Amygdala (tissue), 56 donors: ENCODE measurements around the gene NAA35.
A peak's percentile ranks its signal among the peaks of the same experiment; 100 is the strongest.
"Not testable (repeated sequence)": the region's sequence is repeated elsewhere in the genome, so short reads cannot be mapped to it uniquely, and the experiment has no call there.

ENCODE experiments used
- DNase-seq, 56 donors: peaks; one replicate each; lab custom pipeline; 2025; lab: John Stamatoyannopoulos, UW

Gene NAA35

GRCh38 chr9:86022687-86023266 lies 81.8 kb downstream of the NAA35 start:
- DNase-seq = no peak

GRCh38 chr9:86027767-86028166 lies 86.8 kb downstream of the NAA35 start:
- DNase-seq = no peak

DNA sequence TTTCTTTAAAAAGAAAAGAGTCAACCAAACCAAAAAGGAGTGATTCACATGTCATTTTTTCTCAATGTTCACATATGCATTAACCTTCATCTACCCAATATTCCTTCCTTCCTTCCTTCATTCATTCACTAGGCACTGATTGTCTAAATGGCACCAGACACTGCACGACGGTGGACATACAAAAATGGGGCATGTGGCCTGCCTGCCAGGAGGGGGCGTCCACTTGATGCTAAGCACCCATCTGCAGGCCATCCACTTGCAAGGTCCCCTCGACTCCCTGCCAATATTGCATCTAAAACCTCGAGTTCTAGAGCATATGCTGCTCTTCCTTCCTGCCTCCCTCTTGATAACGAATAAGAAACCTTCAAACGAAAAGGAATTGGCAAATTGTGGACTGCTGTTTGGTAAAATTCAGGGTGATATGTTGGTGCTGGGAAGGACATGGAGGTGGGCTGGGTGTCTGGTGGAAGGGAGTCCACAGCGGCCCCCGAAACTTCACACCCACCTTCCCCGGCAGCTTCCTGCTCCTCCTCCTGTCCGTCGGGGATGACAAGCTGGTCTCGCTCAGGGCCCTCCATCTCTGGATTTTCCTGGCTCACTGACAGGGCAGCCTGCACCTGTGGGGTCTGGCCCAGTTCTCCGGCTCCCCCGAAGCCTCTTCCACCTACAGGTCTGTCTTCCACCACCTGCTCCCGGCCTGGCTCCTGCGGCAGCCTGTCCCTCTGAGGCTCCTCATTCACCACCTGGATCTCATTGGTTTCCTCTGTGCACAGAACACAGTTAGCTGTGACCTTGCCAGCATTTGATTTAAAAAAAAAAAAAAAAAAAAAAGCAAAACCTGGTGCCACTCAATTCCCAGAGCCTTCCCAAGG lies 94.2 kb downstream of the NAA35 start:
- DNase-seq = peak in 7 of 56 donors; percentile 7 to 25 (median 17)

- DNase-seq = no peak
Measured at GRCh38 chr9:86035827-86036440, 95.0 kb downstream of the NAA35 start.

- DNase-seq = no peak
Measured at GRCh38 chr9:86036555-86036954, 95.6 kb downstream of the NAA35 start.

- DNase-seq = no peak
Measured at GRCh38 chr9:86039991-86040860, 99.3 kb downstream of the NAA35 start.

DNA sequence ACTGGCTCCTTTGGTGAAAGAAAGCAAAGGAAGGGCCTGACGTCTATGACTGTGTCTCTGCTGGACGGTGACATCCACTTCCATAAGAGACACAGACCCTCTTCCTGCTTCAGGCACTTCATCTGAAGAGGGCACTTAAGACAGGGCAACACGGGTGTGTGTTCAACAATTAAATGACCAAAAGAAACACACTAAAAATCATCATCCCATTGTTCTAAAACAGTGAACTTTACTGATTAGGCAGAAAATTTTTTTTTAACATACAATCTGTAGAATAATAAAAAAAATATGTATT lies 99.9 kb downstream of the NAA35 start:
- no peak for DNase-seq

GRCh38 chr9:86041311-86041741 lies 100.4 kb downstream of the NAA35 start:
- no peak for DNase-seq

DNA sequence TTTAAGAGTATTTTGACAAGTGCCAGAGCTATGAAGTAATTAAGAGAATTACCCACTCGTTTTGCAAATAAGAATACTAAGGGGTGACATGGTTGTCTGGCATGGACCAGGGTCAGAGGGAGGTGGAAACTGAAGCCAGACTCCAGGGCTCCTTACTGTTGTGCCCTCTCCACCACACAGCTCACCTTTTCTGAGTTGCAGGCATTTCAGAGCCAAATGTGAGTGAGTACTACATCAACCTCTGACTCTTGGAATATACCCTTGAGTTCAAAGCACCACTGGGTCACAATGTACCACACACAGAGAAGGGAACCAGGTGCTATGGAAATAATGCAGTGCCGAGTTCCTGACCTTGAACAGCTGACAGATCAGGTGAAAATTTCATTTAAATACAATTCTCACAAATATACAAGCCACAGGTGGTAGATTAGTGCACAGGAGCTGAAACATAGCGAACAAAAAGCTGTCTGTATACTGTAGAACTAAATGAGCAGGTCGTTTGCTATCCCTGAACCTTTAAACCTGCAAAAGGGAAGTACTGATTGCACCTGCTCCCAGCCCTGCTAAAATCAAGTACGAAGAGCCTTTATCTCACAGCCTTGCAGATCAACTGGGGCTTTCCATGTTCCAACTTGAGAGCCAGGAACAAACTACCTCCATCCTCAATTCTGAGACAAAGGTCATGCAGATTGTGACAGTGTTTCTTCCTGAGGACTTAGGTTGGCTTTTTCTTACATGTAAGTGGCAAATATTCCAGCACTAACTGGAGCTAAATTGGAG lies 101.4 kb downstream of the NAA35 start:
- no peak for DNase-seq

GRCh38 chr9:86043586-86043985 lies 102.6 kb downstream of the NAA35 start:
- no peak for DNase-seq

DNA sequence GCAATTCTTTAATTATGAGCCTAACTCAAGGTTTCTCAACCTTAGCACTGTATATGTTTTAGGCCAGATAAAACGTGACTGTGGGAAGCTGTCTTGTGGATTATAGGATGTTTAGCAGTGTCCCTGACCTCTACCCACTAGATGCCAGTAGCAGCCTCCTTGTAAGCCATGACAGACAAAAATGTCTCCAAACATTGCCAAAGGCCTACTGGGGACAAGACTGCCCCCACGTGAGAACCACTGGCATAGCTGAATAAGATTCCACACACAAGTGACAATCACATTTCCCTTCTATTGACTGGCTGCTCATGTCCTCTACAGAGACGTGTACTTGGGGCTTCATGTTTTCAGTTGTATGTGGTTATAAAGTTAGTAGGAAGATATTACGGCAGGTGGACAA lies 103.1 kb downstream of the NAA35 start:
- peak in 1 of 56 donors; percentile 10 for DNase-seq

DNA sequence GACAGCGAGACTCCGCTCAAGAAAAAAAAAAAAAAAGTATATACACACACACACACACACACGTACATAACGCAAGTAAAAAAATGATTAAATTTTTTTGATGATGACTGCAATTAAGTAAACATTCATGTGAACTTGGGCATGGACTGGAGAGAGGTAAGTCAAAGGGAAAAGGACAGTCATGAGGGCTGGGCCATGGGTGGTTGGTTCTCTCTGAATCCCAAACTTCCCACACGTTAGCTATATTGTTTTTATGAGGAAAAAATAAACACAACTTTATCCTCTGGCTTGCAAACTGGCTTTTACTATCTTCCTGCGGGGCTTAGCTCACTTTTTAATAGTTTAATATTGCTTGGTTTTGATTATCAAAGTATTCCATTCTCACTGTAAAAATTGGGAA lies 104.7 kb downstream of the NAA35 start:
- DNase-seq = no peak

DNA sequence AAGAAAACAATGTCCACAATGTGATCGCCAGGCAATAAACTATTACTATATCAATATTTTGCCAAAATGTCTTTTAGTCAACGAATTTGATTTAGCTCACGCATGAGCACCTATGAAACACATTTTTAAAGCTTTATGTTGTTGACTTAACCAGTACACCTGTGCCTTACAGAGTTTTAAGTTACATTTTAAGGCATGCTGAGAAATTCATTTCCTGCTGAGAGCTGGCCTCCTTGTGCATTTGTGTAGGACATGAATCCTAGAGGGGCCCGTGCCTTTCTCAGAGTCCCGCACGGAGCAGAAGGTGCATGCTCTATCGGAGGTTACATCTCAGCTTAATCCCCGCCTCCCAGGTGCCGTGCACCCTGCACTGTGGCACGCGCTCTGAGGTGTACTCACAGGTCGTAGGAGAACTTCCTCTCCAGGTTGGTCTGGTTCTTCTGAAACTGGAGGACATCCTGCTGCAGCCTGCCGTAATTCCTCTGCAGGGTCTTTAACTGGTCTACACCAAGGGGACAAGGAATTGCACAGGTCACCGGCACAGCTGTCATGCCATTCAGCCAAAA lies 105.2 kb downstream of the NAA35 start:
- no peak for DNase-seq

- DNase-seq = peak in 1 of 56 donors; percentile 12
Measured at GRCh38 chr9:86046930-86047341, 106.0 kb downstream of the NAA35 start.

- DNase-seq = no peak
Measured at GRCh38 chr9:86047361-86047760, 106.4 kb downstream of the NAA35 start.

DNA sequence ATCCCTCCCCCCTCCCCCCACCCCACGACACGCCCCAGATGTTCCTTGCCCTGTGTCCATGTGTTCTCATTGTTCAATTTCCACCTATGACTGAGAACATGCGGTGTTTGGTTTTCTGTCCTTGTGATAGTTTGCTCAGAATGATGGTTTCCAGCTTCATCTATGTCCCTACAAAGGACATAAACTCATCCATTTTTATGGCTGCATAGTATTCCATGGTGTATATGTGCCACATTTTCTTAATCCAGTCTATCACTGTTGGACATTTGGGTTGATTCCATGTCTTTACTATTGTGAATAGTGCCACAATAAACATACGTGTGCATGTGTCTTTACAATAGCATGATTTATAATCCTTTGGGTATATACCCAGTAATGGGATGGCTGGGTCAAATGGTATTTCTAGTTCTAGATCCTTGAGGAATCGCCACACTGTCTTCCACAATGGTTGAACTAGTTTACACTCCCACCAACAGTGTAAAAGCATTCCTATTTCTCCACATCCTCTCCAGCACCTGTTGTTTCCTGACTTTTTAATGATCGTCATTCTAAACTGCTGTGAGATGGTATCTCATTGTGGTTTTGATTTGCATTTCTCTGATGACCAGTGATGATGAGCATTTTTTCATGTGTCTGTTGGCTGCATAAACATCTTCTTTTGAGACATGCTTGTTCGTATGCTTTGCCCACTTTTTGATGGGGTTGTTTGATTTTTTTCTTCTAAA lies 107.2 kb downstream of the NAA35 start:
- DNase-seq = not testable (repeated sequence)

DNA sequence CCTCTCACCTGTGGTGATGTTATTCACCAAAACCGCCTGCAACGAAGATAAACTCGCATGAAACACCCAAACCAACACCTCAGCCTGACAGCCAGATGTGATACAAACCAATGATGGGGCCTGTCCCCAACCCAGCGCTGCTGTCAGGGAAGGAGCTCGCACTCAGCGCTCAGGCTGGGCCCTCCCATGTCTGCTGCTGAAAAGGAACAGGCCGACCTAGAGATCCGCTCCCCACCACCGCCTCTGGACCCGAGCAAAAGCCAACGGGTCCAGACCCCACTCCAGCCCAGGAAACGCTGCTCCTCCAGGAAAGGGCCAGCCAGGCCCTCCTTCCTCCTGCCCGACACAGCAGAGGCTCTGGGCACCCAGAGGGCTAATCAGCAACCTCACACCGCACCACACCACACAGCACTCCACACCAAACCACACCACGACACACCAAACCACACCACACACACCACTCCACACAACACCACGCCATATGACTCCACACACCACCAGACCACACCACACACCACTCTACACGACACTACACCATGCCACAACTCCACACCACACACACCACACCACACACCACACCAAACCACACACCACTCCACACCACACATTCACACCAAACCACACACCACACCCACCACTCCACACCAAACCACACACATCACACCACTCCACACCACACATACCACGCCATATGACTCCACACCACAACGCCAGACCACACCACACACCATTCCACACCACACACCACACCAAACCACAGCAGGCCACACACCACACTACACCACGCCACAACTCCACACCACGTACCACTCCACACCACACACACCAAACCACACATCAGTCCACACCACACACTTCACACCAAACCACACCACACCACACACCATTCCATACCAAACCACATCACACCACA lies 111.9 kb downstream of the NAA35 start:
- no peak for DNase-seq

DNA sequence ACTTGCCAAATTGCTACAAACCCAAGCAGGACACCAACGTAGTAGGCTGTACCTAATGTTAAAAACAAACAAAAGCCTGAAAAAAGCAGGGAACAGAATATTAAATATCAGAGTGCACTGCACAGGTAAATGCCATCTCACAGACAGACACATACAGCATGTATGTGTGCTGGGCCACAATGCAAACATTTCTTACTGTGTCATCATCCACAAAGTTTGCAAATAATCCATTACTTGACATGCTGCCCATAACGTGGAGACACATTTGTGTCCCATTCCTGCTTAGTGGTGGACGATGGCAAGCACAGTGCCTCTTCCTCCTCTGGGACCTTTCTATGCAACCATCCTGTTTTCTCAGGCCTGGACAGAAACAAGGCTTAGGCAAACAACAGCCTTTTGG lies 113.7 kb downstream of the NAA35 start:
- DNase-seq = no peak
